Spleen (tissue), 11 donors: ENCODE measurements around the gene ATP8A2. TPM values are rescaled to one million over a fixed set of nuclear protein-coding genes. Genes with fewer than 3 reads are reported as not detected.

Source experiments
- DNase-seq: peaks from one replicate; pipeline ENCODE4 v3.0.0-alpha.2; 2020
- H3K27ac ChIP-seq, 8 donors: fragments of 200-600 bp; sonication (generic) in 7 of 8; 1 replicate in 4 of 8; 2 replicates in 4 of 8; pipeline versions ENCODE4 v1.5.0 to v1.8.0; 2016 to 2021; ENCODE audit warnings: inconsistent platforms in 4 of 8, mild to moderate bottlenecking in 4 of 8, moderate library complexity in 1 of 8
- H3K27me3 ChIP-seq, 7 donors: fragments of 200-600 bp; sonication (generic) in 6 of 7; replicated peaks in 1 of 7; 1 replicate in 4 of 7; 2 replicates in 3 of 7; pipeline versions ENCODE4 v1.5.0 to v1.8.0; 2016 to 2021; ENCODE audit warnings: inconsistent platforms in 3 of 7, mild to moderate bottlenecking in 1 of 7
- H3K36me3 ChIP-seq, 6 donors: fragments of 200-600 bp; sonication (generic) in 5 of 6; 1 replicate in 4 of 6; 2 replicates in 2 of 6; pipeline versions ENCODE4 v1.5.0 to v1.8.0; 2016 to 2021; ENCODE audit warnings: inconsistent platforms in 2 of 6
- H3K4me1 ChIP-seq, 6 donors: fragments of 200-600 bp; sonication (generic) in 5 of 6; 1 replicate in 3 of 6; 2 replicates in 3 of 6; pipeline versions ENCODE4 v1.5.0 to v1.8.0; 2016 to 2021; ENCODE audit warnings: inconsistent platforms in 3 of 6
- H3K4me3 ChIP-seq, 8 donors: fragments of 200-600 bp; sonication (generic) in 7 of 8; 1 replicate in 4 of 8; 2 replicates in 4 of 8; pipeline versions ENCODE4 v1.5.0 to v1.8.0; 2016 to 2021; ENCODE audit warnings: inconsistent platforms in 4 of 8, mild to moderate bottlenecking in 4 of 8, moderate library complexity in 2 of 8
- H3K9me3 ChIP-seq, 8 donors: fragments of 200-600 bp; sonication (generic) in 7 of 8; 1 replicate in 4 of 8; 2 replicates in 4 of 8; pipeline versions ENCODE4 v1.5.0 to v1.8.0; 2016 to 2021; ENCODE audit warnings: inconsistent platforms in 4 of 8
- POLR2A ChIP-seq, 3 donors: fragments of 450-650 bp; IDR thresholded peaks; one replicate each; pipeline ENCODE4 v1.5.1; 2017; ENCODE audit warnings: antibody characterized with exemption in 3 of 3, mild to moderate bottlenecking in 1 of 3
- POLR2AphosphoS5 ChIP-seq, 3 donors: sonication (generic); formaldehyde crosslinking; IDR thresholded peaks; one replicate each; pipeline ENCODE4 v1.5.1; 2017; ENCODE audit warnings: antibody characterized with exemption in 3 of 3
- WGBS, 5 donors: extraction: QIAGEN DNeasy Blood & Tissue Kit in 3 of 5; methylation state at CpG; one replicate each; pipeline versions ENCODE4 v1.1.5 to v1.1.7; 2013 to 2018; 5-methylcytosine and 5-hydroxymethylcytosine counted together
- intact Hi-C: fragments of 100-400 bp; cut with DNase I; formaldehyde crosslinking; loops from one replicate; pipeline ENCODE4 v1.15.0; 2023; ENCODE audit warnings: low total_unique reads
- polyA plus RNA-seq, 3 donors: library from polyadenylated mRNA; stranded (reverse); fragments of 200-250 nt; gene quantifications; one replicate each; pipeline ENCODE4 v1.2.1, GENCODE V29; 2013
- total RNA-seq, 7 donors: library from RNA; depleted of rRNA in 3 of 7; stranded (reverse); fragments of >200 nt in 3 of 7; fragmentation: NEBNext Ultra II Directional in 4 of 7; extraction: Animal tissue kit (Norgen Biotek cat#: 25700) in 4 of 7; gene quantifications; one replicate each; pipeline versions ENCODE4 v1.1.0 to v1.2.1, GENCODE V29; 2016 to 2021
- TF ChIP-seq, protein P1 (sequence below), 11 experiments: fragments of 200-600 bp in 7 of 11; fragments of 450-650 bp in 4 of 11; sonication (generic) in 4 of 11; IDR thresholded peaks in 8 of 11; conservative IDR thresholded peaks in 3 of 11; 1 replicate in 7 of 11; 2 replicates in 4 of 11; pipeline versions ENCODE4 v1.4.0 to v1.8.0; 2016 to 2021; ENCODE audit warnings: antibody characterized with exemption in 11 of 11, inconsistent platforms in 4 of 11, mild to moderate bottlenecking in 1 of 11
- donor health status: healthy with polysubstance abuse.
- donor health status: DM: no; HTN: no; CAD: no; lungs with moderate emphysema.
- donor health status: DM: no; HTN: no; CAD: no.
- donor health status: Bipolar disorder and iron deficiency.
- donor health status: healthy.
- donor health status: DM: no; HTN: no; CAD: no.
- donor health status: DM: yes; HTN: yes; CAD: no.

Gene ATP8A2
- total and polyA plus RNA-seq, 10 donors = 0.09 to 0.46 (median 0.25) TPM

DNA sequence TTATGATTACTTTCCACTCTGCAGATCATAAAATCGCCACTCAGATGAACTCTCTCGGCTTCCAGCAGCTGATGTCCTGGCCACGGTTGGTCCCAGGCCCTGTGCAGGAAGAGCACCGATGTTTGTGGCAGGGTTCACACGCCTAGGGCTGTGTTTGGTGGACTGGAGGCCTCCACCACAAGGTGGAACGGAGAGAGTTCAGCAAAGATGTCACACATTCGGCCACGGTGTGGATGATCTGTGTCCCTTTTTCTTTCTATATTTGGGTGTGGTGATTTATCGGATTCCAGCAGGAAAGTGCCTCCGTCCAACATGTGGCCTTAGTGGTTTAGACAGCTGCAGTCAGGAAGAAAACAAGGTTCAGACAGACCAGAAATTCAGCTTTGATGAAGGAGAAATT is 680.6 kb downstream of the ATP8A2 start:
- Histone ChIP-seq H3K27me3 (peaks cover 8 to 74% (median 49%) of the 10 kb centered on the region in 7 donors), H3K9me3 (no peaks in the 10 kb centered on the region), H3K27ac (no peak overlapping the region), H3K4me3 (peak overlapping the region in 4 of 8 donors; percentile 9 to 70 (median 46)), H3K4me1 (peaks cover 11 to 36% (median 22%) of the 10 kb centered on the region in 6 donors), H3K36me3 (no peaks in the 10 kb centered on the region)
- TF ChIP-seq POLR2A (IDR thresholded peaks at IDR 0.05) (no peak), POLR2AphosphoS5 (IDR thresholded peaks at IDR 0.05) (no peak)
- TF ChIP-seq, protein P1, sequence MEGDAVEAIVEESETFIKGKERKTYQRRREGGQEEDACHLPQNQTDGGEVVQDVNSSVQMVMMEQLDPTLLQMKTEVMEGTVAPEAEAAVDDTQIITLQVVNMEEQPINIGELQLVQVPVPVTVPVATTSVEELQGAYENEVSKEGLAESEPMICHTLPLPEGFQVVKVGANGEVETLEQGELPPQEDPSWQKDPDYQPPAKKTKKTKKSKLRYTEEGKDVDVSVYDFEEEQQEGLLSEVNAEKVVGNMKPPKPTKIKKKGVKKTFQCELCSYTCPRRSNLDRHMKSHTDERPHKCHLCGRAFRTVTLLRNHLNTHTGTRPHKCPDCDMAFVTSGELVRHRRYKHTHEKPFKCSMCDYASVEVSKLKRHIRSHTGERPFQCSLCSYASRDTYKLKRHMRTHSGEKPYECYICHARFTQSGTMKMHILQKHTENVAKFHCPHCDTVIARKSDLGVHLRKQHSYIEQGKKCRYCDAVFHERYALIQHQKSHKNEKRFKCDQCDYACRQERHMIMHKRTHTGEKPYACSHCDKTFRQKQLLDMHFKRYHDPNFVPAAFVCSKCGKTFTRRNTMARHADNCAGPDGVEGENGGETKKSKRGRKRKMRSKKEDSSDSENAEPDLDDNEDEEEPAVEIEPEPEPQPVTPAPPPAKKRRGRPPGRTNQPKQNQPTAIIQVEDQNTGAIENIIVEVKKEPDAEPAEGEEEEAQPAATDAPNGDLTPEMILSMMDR (IDR thresholded peaks at IDR 0.05 in 8 of 11, conservative IDR thresholded peaks at IDR 0.05 in 3 of 11) = no peak
- intact Hi-C loops = no loop called here
- WGBS, 5 donors = 65 to 71% (median 68%) methylated on average over 10 of the region's 10 CpGs
- no peak for DNase-seq

DNA sequence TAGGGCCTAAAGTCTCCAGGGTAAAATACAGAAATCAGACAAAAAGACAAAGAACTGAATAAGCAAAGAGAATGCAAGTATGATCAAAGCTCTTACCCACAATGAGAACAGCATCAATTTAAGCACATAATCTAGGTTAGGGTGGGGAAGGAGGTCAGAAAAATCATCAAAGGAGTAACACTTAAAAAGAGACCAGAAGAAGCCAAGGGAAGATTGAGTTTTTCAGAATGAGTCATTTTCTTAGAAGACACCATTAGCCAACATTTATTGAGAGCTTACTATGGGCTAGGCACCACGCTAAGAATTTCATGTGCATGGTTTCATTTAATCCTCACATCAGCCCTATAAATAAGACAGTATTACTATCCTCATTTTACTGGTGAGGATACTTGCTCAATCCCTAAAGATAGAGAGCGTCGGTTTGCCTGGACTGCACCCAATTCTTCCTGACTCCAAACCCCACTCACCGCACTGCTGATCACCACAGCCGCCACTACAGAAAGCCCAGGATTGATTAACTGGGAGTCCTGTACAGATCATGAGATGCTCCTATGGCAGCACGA is 681.7 kb downstream of the ATP8A2 start:
- Histone ChIP-seq H3K4me3 (no peak overlapping the region), H3K9me3 (no peaks in the 10 kb centered on the region), H3K27ac (no peak overlapping the region), H3K36me3 (no peaks in the 10 kb centered on the region), H3K27me3 (peaks cover 8 to 74% (median 40%) of the 10 kb centered on the region in 7 donors), H3K4me1 (peaks cover 11 to 36% (median 22%) of the 10 kb centered on the region in 6 donors)
- TF ChIP-seq, protein P1 (IDR thresholded peaks at IDR 0.05 in 8 of 11, conservative IDR thresholded peaks at IDR 0.05 in 3 of 11) = no peak
- TF ChIP-seq POLR2AphosphoS5 (IDR thresholded peaks at IDR 0.05) = no peak
- TF ChIP-seq POLR2A (IDR thresholded peaks at IDR 0.05) = no peak
- 84 to 90% (median 87%) methylated on average over 6 of the region's 6 CpGs for WGBS, 5 donors
- intact Hi-C loops = no loop called here
- DNase-seq = no peak

DNA sequence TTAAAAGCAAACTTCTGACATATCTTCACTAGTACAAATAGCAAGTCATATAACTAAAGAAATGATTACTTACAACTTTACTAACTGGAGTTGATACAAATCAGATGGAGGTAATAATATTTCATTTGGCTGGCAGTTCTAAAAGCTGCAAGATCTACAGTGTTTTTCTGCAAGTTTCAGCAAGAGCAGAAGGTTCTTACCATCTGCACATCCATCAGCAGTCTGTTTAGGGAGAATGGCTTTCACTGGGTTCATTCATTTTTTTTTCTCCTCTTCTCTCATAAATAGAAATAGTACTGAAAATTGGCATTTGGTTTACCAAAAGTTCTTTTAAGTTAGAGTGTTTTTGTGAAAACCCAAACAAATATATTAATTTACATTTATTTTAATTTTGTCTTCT is 683.1 kb downstream of the ATP8A2 start:
- H3K4me1 ChIP-seq = peaks cover 11 to 24% (median 20%) of the 10 kb centered on the region in 6 donors
- DNase-seq = no peak
- TF ChIP-seq, protein P1 (IDR thresholded peaks at IDR 0.05 in 8 of 11, conservative IDR thresholded peaks at IDR 0.05 in 3 of 11) = no peak
- TF ChIP-seq POLR2AphosphoS5 (IDR thresholded peaks at IDR 0.05) (no peak), POLR2A (IDR thresholded peaks at IDR 0.05) (no peak)
- no peaks in the 10 kb centered on the region for H3K36me3 ChIP-seq
- H3K27ac ChIP-seq = no peak overlapping the region
- H3K9me3 ChIP-seq = no peaks in the 10 kb centered on the region
- intact Hi-C loops = no loop called here
- H3K4me3 ChIP-seq = no peak overlapping the region
- peaks cover 8 to 61% (median 29%) of the 10 kb centered on the region in 7 donors for H3K27me3 ChIP-seq

DNA sequence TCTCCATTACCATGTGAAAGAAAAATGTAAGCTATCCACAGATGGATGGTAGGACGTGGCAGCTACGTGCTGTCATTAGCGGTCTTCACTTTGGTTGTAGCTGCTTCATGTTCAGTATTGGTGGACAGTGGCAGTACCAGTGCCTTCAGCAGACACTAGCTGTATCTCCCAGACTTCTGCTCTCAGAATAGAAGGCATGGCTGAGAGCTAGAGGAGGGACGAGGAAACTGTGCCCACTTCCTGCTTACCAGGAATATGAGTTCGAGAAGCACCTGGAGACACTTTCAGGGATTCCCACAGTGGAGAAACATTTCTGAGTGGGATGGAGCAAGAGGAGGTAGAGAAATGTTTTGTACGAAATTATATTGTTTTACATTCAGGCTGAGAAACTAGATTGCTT is 686.9 kb downstream of the ATP8A2 start:
- intact Hi-C loops = no loop called here
- no peak for TF ChIP-seq POLR2A (IDR thresholded peaks at IDR 0.05)
- TF ChIP-seq, protein P1 (IDR thresholded peaks at IDR 0.05 in 8 of 11, conservative IDR thresholded peaks at IDR 0.05 in 3 of 11) = no peak

More for the DNA sequence above, 686.9 kb downstream of the ATP8A2 start:
- H3K27ac ChIP-seq = no peak overlapping the region
- H3K36me3 ChIP-seq = no peaks in the 10 kb centered on the region
- no peak for DNase-seq
- no peak overlapping the region for H3K4me3 ChIP-seq
- WGBS, 5 donors = 51 to 63% (median 52%) methylated on average over 6 of the region's 6 CpGs
- peaks cover 0 to 23% (median 0%) of the 10 kb centered on the region in 7 donors for H3K27me3 ChIP-seq
- H3K4me1 ChIP-seq = no peaks in the 10 kb centered on the region
- H3K9me3 ChIP-seq = no peaks in the 10 kb centered on the region
